ENCODE measurements around the gene ZNF684. TPM values are rescaled to one million over a fixed set of nuclear protein-coding genes. Genes with fewer than 3 reads are reported as not detected.
"Not testable (repeated sequence)": the region's sequence is repeated elsewhere in the genome, so short reads cannot be mapped to it uniquely, and the experiment has no call there.

ZNF684 gene
- total RNA-seq, 2 experiments from 2014 or later: 1.3 to 1.7 TPM

GRCh38 chr1:40564913-40565312 is 33.5 kb downstream of the ZNF684 start:
- Histone ChIP-seq H3K4me3 (ENCODE audit: low read length) (no peak overlapping the region), H3K27ac (ENCODE audit: low read depth in 1 of 2, low read length in 2 of 2) (no peak overlapping the region), H3K36me3 (ENCODE audit: insufficient read depth, low read length) (no peaks in the 10 kb centered on the region), H3K27me3 (ENCODE audit: control insufficient read depth in 1 of 2, insufficient read depth in 2 of 2, low read length in 2 of 2) (no peaks in the 10 kb centered on the region), H3K9me3 (ENCODE audit: control insufficient read depth in 1 of 2, insufficient read depth in 1 of 2, low read length in 2 of 2) (no peaks in the 10 kb centered on the region), H3K4me1 (ENCODE audit: insufficient read depth, low read length) (no peaks in the 10 kb centered on the region)
- Mint-ChIP-seq H3K4me3 (no peak overlapping the region), H3K9me3 (peaks cover 2% of the 10 kb centered on the region), H3K27ac (no peak overlapping the region), H3K27me3 (peaks cover 5% of the 10 kb centered on the region), H3K36me3 (ENCODE audit: low read depth) (no peaks in the 10 kb centered on the region), H3K4me1 (ENCODE audit: low read depth) (no peaks in the 10 kb centered on the region)
- ChIA-PET CTCF (no interaction called here), POLR2A (no interaction called here)
- TF ChIP-seq CTCF (IDR thresholded peaks at IDR 0.05): no peak
- intact Hi-C loops (cut with DNase I, micrococcal nuclease): no loop called here
- DNase-seq (no peak), ATAC-seq (ENCODE audit: poor library complexity) (no peak)

- H3K9me3 Mint-ChIP-seq: peaks cover 2% of the 10 kb centered on the region
These were observed 36.4 kb downstream of the ZNF684 start for GRCh38 chr1:40567825-40568224.

GRCh38 chr1:40574805-40575204 is 43.4 kb downstream of the ZNF684 start:
- H3K9me3 Mint-ChIP-seq; POLR2A ChIA-PET; H3K27ac Mint-ChIP-seq; CTCF ChIA-PET; H3K9me3 ChIP-seq (ENCODE audit: control insufficient read depth in 1 of 2, insufficient read depth in 1 of 2, low read length in 2 of 2); H3K27me3 Mint-ChIP-seq; H3K4me1 Mint-ChIP-seq (ENCODE audit: low read depth); H3K27ac ChIP-seq (ENCODE audit: low read depth in 1 of 2, low read length in 2 of 2); ATAC-seq (ENCODE audit: poor library complexity); intact Hi-C loops (cut with DNase I, micrococcal nuclease); H3K4me3 Mint-ChIP-seq; H3K36me3 Mint-ChIP-seq (ENCODE audit: low read depth); H3K36me3 ChIP-seq (ENCODE audit: insufficient read depth, low read length); H3K27me3 ChIP-seq (ENCODE audit: control insufficient read depth in 1 of 2, insufficient read depth in 2 of 2, low read length in 2 of 2); H3K4me1 ChIP-seq (ENCODE audit: insufficient read depth, low read length); H3K4me3 ChIP-seq (ENCODE audit: low read length): not testable (repeated sequence)
- peak in 2 of 14 experiments; percentile 39 to 56 for DNase-seq

More at GRCh38 chr1:40567825-40568224, 36.4 kb downstream of the ZNF684 start:
- no peak overlapping the region for H3K4me3 Mint-ChIP-seq
- ChIA-PET POLR2A (no interaction called here), CTCF (no interaction called here)
- H3K36me3 ChIP-seq (ENCODE audit: insufficient read depth, low read length): no peaks in the 10 kb centered on the region
- no peaks in the 10 kb centered on the region for H3K4me1 Mint-ChIP-seq (ENCODE audit: low read depth)
- peaks cover 5% of the 10 kb centered on the region for H3K27me3 Mint-ChIP-seq
- H3K4me1 ChIP-seq (ENCODE audit: insufficient read depth, low read length): no peaks in the 10 kb centered on the region
- intact Hi-C loops (cut with DNase I, micrococcal nuclease): no loop called here
- no peaks in the 10 kb centered on the region for H3K36me3 Mint-ChIP-seq (ENCODE audit: low read depth)
- no peak for TF ChIP-seq CTCF (IDR thresholded peaks at IDR 0.05)
- H3K4me3 ChIP-seq (ENCODE audit: low read length): no peak overlapping the region
- no peak overlapping the region for H3K27ac ChIP-seq (ENCODE audit: low read depth in 1 of 2, low read length in 2 of 2)
- H3K27me3 ChIP-seq (ENCODE audit: control insufficient read depth in 1 of 2, insufficient read depth in 2 of 2, low read length in 2 of 2): no peaks in the 10 kb centered on the region
- no peak overlapping the region for H3K27ac Mint-ChIP-seq
- H3K9me3 ChIP-seq (ENCODE audit: control insufficient read depth in 1 of 2, insufficient read depth in 1 of 2, low read length in 2 of 2): no peaks in the 10 kb centered on the region
- DNase-seq: no peak
- no peak for ATAC-seq (ENCODE audit: poor library complexity)

GRCh38 chr1:40575336-40575735 is 43.9 kb downstream of the ZNF684 start:
- H3K4me3 ChIP-seq (ENCODE audit: low read length): no peak overlapping the region
- no peaks in the 10 kb centered on the region for H3K4me1 ChIP-seq (ENCODE audit: insufficient read depth, low read length)
- DNase-seq: no peak
- H3K36me3 ChIP-seq (ENCODE audit: insufficient read depth, low read length): no peaks in the 10 kb centered on the region
- Mint-ChIP-seq H3K9me3 (peaks cover 3% of the 10 kb centered on the region), H3K27ac (no peak overlapping the region), H3K36me3 (ENCODE audit: low read depth) (no peaks in the 10 kb centered on the region), H3K4me1 (ENCODE audit: low read depth) (no peaks in the 10 kb centered on the region), H3K27me3 (peaks cover 5% of the 10 kb centered on the region), H3K4me3 (no peak overlapping the region)
- no peaks in the 10 kb centered on the region for H3K9me3 ChIP-seq (ENCODE audit: control insufficient read depth in 1 of 2, insufficient read depth in 1 of 2, low read length in 2 of 2)
- H3K27ac ChIP-seq (ENCODE audit: low read depth in 1 of 2, low read length in 2 of 2): no peak overlapping the region
- CTCF ChIA-PET: no interaction called here
- TF ChIP-seq CTCF (IDR thresholded peaks at IDR 0.05): no peak
- no peak for ATAC-seq (ENCODE audit: poor library complexity)
- H3K27me3 ChIP-seq (ENCODE audit: control insufficient read depth in 1 of 2, insufficient read depth in 2 of 2, low read length in 2 of 2): no peaks in the 10 kb centered on the region
- POLR2A ChIA-PET: no interaction called here
- intact Hi-C loops (cut with DNase I, micrococcal nuclease): no loop called here

Measured in CD4-positive, alpha-beta T cell (primary cell).